HCT116 (cell line): ENCODE measurements around the gene KCNN3. TPM values are rescaled to one million over a fixed set of nuclear protein-coding genes. Genes with fewer than 3 reads are reported as not detected.

Source experiments
- ATAC-seq: fragments of 200-7000 bp; cut with Tn5 transposase; 2 replicates; pipeline ENCODE4 v1.9.1; 2020; ENCODE audit warnings: mild to moderate bottlenecking, moderate library complexity
- BruUV-seq: library from RNA; stranded (reverse); fragments of 400-500 nt; replicated peaks from 2 replicates; lab custom pipeline; 2021; lab: Mats Ljungman, UMichigan
- CTCF ChIA-PET: fragments of 300-600 bp; sonication (Branson Sonifier 250); formaldehyde crosslinking; loops from one replicate; lab custom pipeline; 2021; ENCODE audit warnings: antibody characterized with exemption; lab: Charles Lee
- POLR2A ChIA-PET: fragments of 300-600, 350-600 bp; sonication (Branson Sonifier 250); formaldehyde crosslinking; loops from one replicate; lab custom pipeline; 2021; ENCODE audit warnings: antibody characterized with exemption; lab: Charles Lee
- RAD21 ChIA-PET, 2 experiments: fragments of 300-600 bp; sonication (Branson Sonifier 250); formaldehyde crosslinking; loops; one replicate each; lab custom pipeline; 2023; ENCODE audit warnings: low total read pairs in 2 of 2; ENCODE audit not compliant: uncharacterized antibody in 2 of 2, unreplicated experiment in 2 of 2, low non-redundant PET in 1 of 2; lab: Charles Lee
- DNase-seq: peaks from one replicate; pipeline ENCODE4 v3.0.0-alpha.2; 2010; ENCODE audit warnings: low read depth, low spot score
- H2AFZ ChIP-seq: fragments of 200-600 bp; shearing (Covaris generic), sonication (generic); 2 replicates; pipeline ENCODE4 v1.6.1; 2017; ENCODE audit warnings: low read depth, mixed run types, mixed read lengths, antibody characterized with exemption, low read length; ENCODE audit not compliant: poor library complexity, severe bottlenecking
- H3K27ac ChIP-seq: 2 replicates; pipeline ENCODE4 v1.5.1; 2012; ENCODE audit warnings: low read depth, low read length
- H3K27me3 ChIP-seq: fragments of 200-600 bp; sonication (generic); 2 replicates; pipeline ENCODE4 v1.6.1; 2016; ENCODE audit warnings: mixed run types, low read length, mixed read lengths; ENCODE audit not compliant: insufficient read depth
- H3K36me3 ChIP-seq, 2 experiments: fragments of 200-500 bp in 1 of 2; fragments of 200-600 bp in 1 of 2; sonication (Bioruptor generic) in 1 of 2; sonication (generic) in 1 of 2; 2 replicates each; pipeline versions ENCODE4 v1.5.1 to v1.6.1; 2014 to 2016; ENCODE audit warnings: low read length in 2 of 2, inconsistent platforms in 1 of 2, mixed read lengths in 1 of 2, mixed run types in 1 of 2; ENCODE audit not compliant: insufficient read depth in 2 of 2, control insufficient read depth in 1 of 2
- H3K4me1 ChIP-seq, 2 experiments: fragments of 200-600 bp in 1 of 2; sonication (generic) in 1 of 2; 2 replicates each; pipeline versions ENCODE4 v1.5.1 to v1.6.1; 2012 to 2017; ENCODE audit warnings: low read length in 2 of 2, inconsistent platforms in 1 of 2, mild to moderate bottlenecking in 1 of 2, mixed read lengths in 1 of 2, mixed run types in 1 of 2, moderate library complexity in 1 of 2; ENCODE audit not compliant: insufficient read depth in 2 of 2, control insufficient read depth in 1 of 2
- H3K4me2 ChIP-seq: fragments of 200-600 bp; sonication (generic); 2 replicates; pipeline ENCODE4 v1.6.1; 2017; ENCODE audit warnings: mixed run types, low read length, mixed read lengths
- H3K4me3 ChIP-seq, 2 experiments: fragments of 200-600 bp in 1 of 2; sonication (generic) in 1 of 2; replicated peaks in 1 of 2; 2 replicates each; pipeline ENCODE4 v1.5.1; 2011 to 2016; ENCODE audit warnings: low read length in 2 of 2, control low read depth in 1 of 2, low read depth in 1 of 2, mild to moderate bottlenecking in 1 of 2, mixed read lengths in 1 of 2, mixed run types in 1 of 2
- H3K79me2 ChIP-seq: fragments of 200-600 bp; sonication (generic); 2 replicates; pipeline ENCODE4 v1.6.1; 2017; ENCODE audit warnings: mild to moderate bottlenecking, mixed run types, low read length, moderate library complexity, mixed read lengths; ENCODE audit not compliant: insufficient read depth
- H3K9ac ChIP-seq: fragments of 200-600 bp; sonication (generic); 2 replicates; pipeline ENCODE4 v1.6.1; 2016; ENCODE audit warnings: low read length, mixed read lengths
- H3K9me2 ChIP-seq: fragments of 200-600 bp; sonication (generic), shearing (Covaris generic); 2 replicates; pipeline ENCODE4 v1.6.1; 2017; ENCODE audit warnings: mixed run types, mild to moderate bottlenecking, moderate library complexity; ENCODE audit not compliant: insufficient read depth
- H3K9me3 ChIP-seq, 2 experiments: fragments of 200-500 bp in 1 of 2; fragments of 200-600 bp in 1 of 2; sonication (Bioruptor generic) in 1 of 2; sonication (generic) in 1 of 2; 2 replicates each; pipeline ENCODE4 v1.6.1; 2014 to 2017; ENCODE audit warnings: low read length in 2 of 2, mixed read lengths in 2 of 2, inconsistent platforms in 1 of 2, low read depth in 1 of 2, mild to moderate bottlenecking in 1 of 2, mixed run types in 1 of 2, moderate library complexity in 1 of 2; ENCODE audit not compliant: control insufficient read depth in 1 of 2, insufficient read depth in 1 of 2
- H4K20me1 ChIP-seq: fragments of 200-600 bp; sonication (generic), shearing (Covaris generic); 2 replicates; pipeline ENCODE4 v1.6.1; 2017; ENCODE audit warnings: mixed run types, mild to moderate bottlenecking, moderate library complexity; ENCODE audit not compliant: insufficient read depth
- CBX3 ChIP-seq: IDR thresholded peaks from 2 replicates; pipeline ENCODE4 v1.6.1; 2012; ENCODE audit warnings: low read depth
- EZH2 ChIP-seq: fragments of 200-600 bp; sonication (generic); IDR thresholded peaks from 2 replicates; pipeline ENCODE4 v1.6.1; 2017; ENCODE audit warnings: antibody characterized with exemption, mixed run types
- POLR2AphosphoS5 ChIP-seq: IDR thresholded peaks from 2 replicates; pipeline ENCODE4 v1.6.1; 2011; ENCODE audit warnings: mild to moderate bottlenecking, low read depth, low read length, moderate library complexity
- SIN3A ChIP-seq: IDR thresholded peaks from 2 replicates; pipeline ENCODE4 v1.6.1; 2012; ENCODE audit warnings: low read depth
- YY1 ChIP-seq: IDR thresholded peaks from 2 replicates; pipeline ENCODE4 v1.6.1; 2011; ENCODE audit warnings: low read length, low read depth, moderate library complexity, mild to moderate bottlenecking; ENCODE audit not compliant: insufficient replicate concordance; ENCODE audit errors: extremely low read depth
- ZFX ChIP-seq: fragments of 450-650 bp; IDR thresholded peaks from 2 replicates; pipeline ENCODE4 v1.6.1; 2017
- ZNF274 ChIP-seq: fragments of 200-500 bp; sonication (Bioruptor generic); IDR thresholded peaks from 2 replicates; pipeline ENCODE4 v1.6.1; 2014; ENCODE audit warnings: mild to moderate bottlenecking, low read depth, low read length, inconsistent platforms
- intact Hi-C: fragments of 100-400 bp; cut with micrococcal nuclease; formaldehyde crosslinking; loops from 2 replicates; pipeline ENCODE4 v1.10.0; 2022
- total RNA-seq: library from RNA; stranded (reverse); gene quantifications from one replicate; pipeline ENCODE4 v1.2.1, GENCODE V29; 2021; ENCODE audit not compliant: unreplicated experiment
- TF ChIP-seq, protein P1 (sequence below), 3 experiments: fragments of 200-600 bp in 1 of 3; sonication (generic) in 1 of 3; IDR thresholded peaks in 2 of 3; conservative IDR thresholded peaks in 1 of 3; 2 replicates each; pipeline ENCODE4 v1.5.1; 2012 to 2017; ENCODE audit warnings: low read depth in 2 of 3, low read length in 2 of 3, antibody characterized with exemption in 1 of 3, borderline replicate concordance in 1 of 3, control low read depth in 1 of 3, mild to moderate bottlenecking in 1 of 3, mixed read lengths in 1 of 3, mixed run types in 1 of 3, moderate library complexity in 1 of 3; ENCODE audit not compliant: insufficient read depth in 1 of 3
- TF ChIP-seq, protein P2 (sequence below): IDR thresholded peaks from 2 replicates; pipeline ENCODE4 v1.6.1; 2011; ENCODE audit warnings: mild to moderate bottlenecking, low read length, moderate library complexity; ENCODE audit not compliant: insufficient replicate concordance; ENCODE audit errors: extremely low read depth

The KCNN3 gene
- total RNA-seq, 1 experiment from 2014 or later, result 1.1 TPM

DNA sequence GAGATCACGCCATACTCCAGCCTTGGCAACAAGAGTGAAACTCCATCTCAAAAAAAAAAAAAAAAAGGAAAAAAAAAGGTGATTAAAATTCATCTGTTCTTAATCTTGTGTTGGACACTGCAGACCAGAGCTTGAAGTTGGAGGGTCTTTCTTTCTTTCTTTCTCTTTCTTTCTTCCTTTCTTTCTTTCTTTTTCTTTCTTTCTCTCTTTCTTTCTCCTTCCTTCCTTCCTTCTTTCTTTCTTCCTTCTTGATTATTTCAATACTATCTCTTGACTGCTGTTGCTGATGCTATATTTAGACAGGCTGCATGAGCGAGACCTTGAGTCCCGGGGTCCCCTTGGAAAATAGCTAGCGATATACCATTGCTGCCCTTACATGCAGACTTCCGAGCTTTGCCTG is 154.7 kb downstream of the KCNN3 start:
- Histone ChIP-seq H3K4me3 (no peak overlapping the region), H3K4me1 (no peaks in the 10 kb centered on the region), H3K9me2 (no peaks in the 10 kb centered on the region; the same call in 1 of the 2 replicates), H3K9ac (no peak overlapping the region), H3K27ac (no peak overlapping the region), H2AFZ (no peak overlapping the region), H3K27me3 (no peaks in the 10 kb centered on the region), H4K20me1 (no peaks in the 10 kb centered on the region), H3K9me3 (no peaks in the 10 kb centered on the region), H3K36me3 (no peaks in the 10 kb centered on the region), H3K4me2 (no peak overlapping the region), H3K79me2 (no peaks in the 10 kb centered on the region)
- intact Hi-C loops, result no loop called here
- no peak for ATAC-seq
- DNase-seq, result no peak
- ChIA-PET POLR2A (no interaction called here), RAD21 (no interaction called here), CTCF (no interaction called here)
- TF ChIP-seq EZH2 (no peak), ZNF274 (no peak), ZFX (no peak), POLR2AphosphoS5 (no peak), CBX3 (no peak), SIN3A (no peak), YY1 (no peak)
- TF ChIP-seq, protein P1, sequence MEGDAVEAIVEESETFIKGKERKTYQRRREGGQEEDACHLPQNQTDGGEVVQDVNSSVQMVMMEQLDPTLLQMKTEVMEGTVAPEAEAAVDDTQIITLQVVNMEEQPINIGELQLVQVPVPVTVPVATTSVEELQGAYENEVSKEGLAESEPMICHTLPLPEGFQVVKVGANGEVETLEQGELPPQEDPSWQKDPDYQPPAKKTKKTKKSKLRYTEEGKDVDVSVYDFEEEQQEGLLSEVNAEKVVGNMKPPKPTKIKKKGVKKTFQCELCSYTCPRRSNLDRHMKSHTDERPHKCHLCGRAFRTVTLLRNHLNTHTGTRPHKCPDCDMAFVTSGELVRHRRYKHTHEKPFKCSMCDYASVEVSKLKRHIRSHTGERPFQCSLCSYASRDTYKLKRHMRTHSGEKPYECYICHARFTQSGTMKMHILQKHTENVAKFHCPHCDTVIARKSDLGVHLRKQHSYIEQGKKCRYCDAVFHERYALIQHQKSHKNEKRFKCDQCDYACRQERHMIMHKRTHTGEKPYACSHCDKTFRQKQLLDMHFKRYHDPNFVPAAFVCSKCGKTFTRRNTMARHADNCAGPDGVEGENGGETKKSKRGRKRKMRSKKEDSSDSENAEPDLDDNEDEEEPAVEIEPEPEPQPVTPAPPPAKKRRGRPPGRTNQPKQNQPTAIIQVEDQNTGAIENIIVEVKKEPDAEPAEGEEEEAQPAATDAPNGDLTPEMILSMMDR (IDR thresholded peaks at IDR 0.05 in 2 of 3, conservative IDR thresholded peaks at IDR 0.05 in 1 of 3; ENCODE audit: borderline replicate concordance in 1 of 3, insufficient read depth in 1 of 3, low read depth in 2 of 3, low read length in 2 of 3), result no peak
- TF ChIP-seq, protein P2, sequence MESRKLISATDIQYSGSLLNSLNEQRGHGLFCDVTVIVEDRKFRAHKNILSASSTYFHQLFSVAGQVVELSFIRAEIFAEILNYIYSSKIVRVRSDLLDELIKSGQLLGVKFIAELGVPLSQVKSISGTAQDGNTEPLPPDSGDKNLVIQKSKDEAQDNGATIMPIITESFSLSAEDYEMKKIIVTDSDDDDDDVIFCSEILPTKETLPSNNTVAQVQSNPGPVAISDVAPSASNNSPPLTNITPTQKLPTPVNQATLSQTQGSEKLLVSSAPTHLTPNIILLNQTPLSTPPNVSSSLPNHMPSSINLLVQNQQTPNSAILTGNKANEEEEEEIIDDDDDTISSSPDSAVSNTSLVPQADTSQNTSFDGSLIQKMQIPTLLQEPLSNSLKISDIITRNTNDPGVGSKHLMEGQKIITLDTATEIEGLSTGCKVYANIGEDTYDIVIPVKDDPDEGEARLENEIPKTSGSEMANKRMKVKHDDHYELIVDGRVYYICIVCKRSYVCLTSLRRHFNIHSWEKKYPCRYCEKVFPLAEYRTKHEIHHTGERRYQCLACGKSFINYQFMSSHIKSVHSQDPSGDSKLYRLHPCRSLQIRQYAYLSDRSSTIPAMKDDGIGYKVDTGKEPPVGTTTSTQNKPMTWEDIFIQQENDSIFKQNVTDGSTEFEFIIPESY, result no peak
- BruUV-seq, result no TSS peak
